ENCODE results near the gene ADAMTS12. TPM values are rescaled to one million over a fixed set of nuclear protein-coding genes. Genes with fewer than 3 reads are reported as not detected.

ADAMTS12 gene
- total and polyA plus RNA-seq, 2 of the 8 experiments (the other 6 are each of a cell fraction or from before 2014, with no cell fraction given) = 6.4 to 12.8 TPM

DNA sequence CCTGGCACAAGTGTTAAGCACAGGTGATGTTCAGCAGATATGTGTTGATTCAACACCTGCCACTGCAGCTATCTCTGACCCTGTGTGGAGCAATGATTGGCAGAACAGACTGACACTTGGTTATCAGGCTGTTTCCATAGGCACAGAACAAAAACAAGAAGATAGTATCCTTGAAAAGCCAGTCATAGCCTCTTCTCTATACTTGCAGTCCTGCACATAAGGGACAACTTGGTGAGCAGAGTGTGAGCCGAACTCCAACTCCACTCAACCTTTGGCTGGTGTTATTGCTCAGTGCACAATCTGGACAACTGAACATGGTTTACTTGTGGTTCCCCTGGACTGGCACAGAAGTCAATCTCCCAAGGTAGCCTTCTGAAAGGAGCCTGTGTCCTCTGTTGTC is 99.2 kb downstream of the ADAMTS12 start:
- no peak overlapping the region for H4K5ac ChIP-seq (ENCODE audit: insufficient read length, low read depth, low read length)
- H3K4me2 ChIP-seq (ENCODE audit: insufficient read depth in 1 of 2, low read depth in 2 of 2, low read length in 2 of 2) = no peak overlapping the region
- H3K56ac ChIP-seq (replicated peaks; ENCODE audit: insufficient read length, low read depth, low read length) = no peak overlapping the region
- H3K18ac ChIP-seq (ENCODE audit: extremely low read depth, low read length) = no peak overlapping the region
- H4K91ac ChIP-seq (replicated peaks; ENCODE audit: insufficient read length, low read length) = no peak overlapping the region
- ChIA-PET CTCF (ENCODE audit: partially characterized antibody) (interaction anchor here (1.3 kb wide), 1 partner anchor 59 kb away, joined by 5 read pairs; no protein-coding TSS in a partner anchor), POLR2A (ENCODE audit: partially characterized antibody) (no interaction called here)
- H3K79me2 ChIP-seq (ENCODE audit: control insufficient read depth in 1 of 2, insufficient read depth in 2 of 2, low read length in 2 of 2) = no peaks in the 10 kb centered on the region
- no peaks in the 10 kb centered on the region for H3K27me3 ChIP-seq (replicated peaks in 1 of 4; ENCODE audit: control insufficient read depth in 3 of 4, extremely low read depth in 1 of 4, insufficient read depth in 3 of 4, low read length in 3 of 4)
- H4K8ac ChIP-seq (ENCODE audit: extremely low read depth, insufficient read depth, low read length) = no peak overlapping the region
- no peak overlapping the region for H3K9ac ChIP-seq (replicated peaks in 1 of 4; ENCODE audit: extremely low read depth in 1 of 4, low read depth in 3 of 4, low read length in 3 of 4)
- H3K27ac ChIP-seq (ENCODE audit: low read depth, low read length) = no peak overlapping the region
- no peak overlapping the region for H2AK5ac ChIP-seq (ENCODE audit: low read depth, low read length)
- H3K79me1 ChIP-seq (ENCODE audit: low read depth, low read length) = no peaks in the 10 kb centered on the region
- no peaks in the 10 kb centered on the region for H3K23me2 ChIP-seq (ENCODE audit: low read depth, low read length)
- DNase-seq (ENCODE audit: low read depth in 1 of 2, low spot score in 2 of 2) (no peak), FAIRE-seq (no peak)
- H3K4ac ChIP-seq (replicated peaks; ENCODE audit: insufficient read length, low read depth, low read length) = no peak overlapping the region
- no peaks in the 10 kb centered on the region for H3K36me3 ChIP-seq (ENCODE audit: control insufficient read depth in 2 of 4, insufficient read depth in 4 of 4, low read length in 3 of 4)
- H2BK20ac ChIP-seq (ENCODE audit: low read length) = no peak overlapping the region
- no peak overlapping the region for H2AFZ ChIP-seq (ENCODE audit: low read length)
- H2BK15ac ChIP-seq (ENCODE audit: low read length) = no peak overlapping the region
- H3K9me3 ChIP-seq (ENCODE audit: insufficient read depth in 2 of 2, low read depth in 1 of 2, low read length in 1 of 2) = no peaks in the 10 kb centered on the region
- no peak overlapping the region for H3K23ac ChIP-seq (ENCODE audit: insufficient read length)
- H3K4me3 ChIP-seq (ENCODE audit: extremely low read depth in 1 of 4, insufficient read depth in 2 of 4, low read depth in 3 of 4, low read length in 4 of 4) = no peak overlapping the region
- H2BK120ac ChIP-seq (replicated peaks; ENCODE audit: low read depth, low read length) = no peak overlapping the region
- H3K4me1 ChIP-seq (replicated peaks in 1 of 4; ENCODE audit: control insufficient read depth in 3 of 4, insufficient read depth in 4 of 4, low read length in 3 of 4) = peaks cover 0 to 5% (median 0%) of the 10 kb centered on the region in 4 experiments; a peak in 2 of 7 replicates
- no peak overlapping the region for H2BK12ac ChIP-seq (ENCODE audit: low read depth, low read length)
- no peak overlapping the region for H2BK5ac ChIP-seq (ENCODE audit: low read depth, low read length)
- H3K14ac ChIP-seq (ENCODE audit: insufficient read length) = no peak overlapping the region
- 94% methylated on average over 1 of the region's 1 CpG; no CpG with 5 or more reads in 1 of the 2 experiments for WGBS, 2 experiments (ENCODE audit: extremely low coverage in 1 of 2, insufficient coverage in 1 of 2, insufficient read length in 1 of 2, insufficient replicate concordance in 2 of 2, low coverage in 1 of 2, low lambda C conversion rate in 2 of 2, missing lambda C conversion rate in 1 of 2)
- TF ChIP-seq, protein P1, sequence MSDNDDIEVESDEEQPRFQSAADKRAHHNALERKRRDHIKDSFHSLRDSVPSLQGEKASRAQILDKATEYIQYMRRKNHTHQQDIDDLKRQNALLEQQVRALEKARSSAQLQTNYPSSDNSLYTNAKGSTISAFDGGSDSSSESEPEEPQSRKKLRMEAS (IDR thresholded peaks at IDR 0.05) = no peak
- no peaks in the 10 kb centered on the region for H4K20me1 ChIP-seq (replicated peaks in 1 of 2; ENCODE audit: control insufficient read depth in 1 of 2, insufficient read depth in 2 of 2, low read length in 2 of 2)

Measured in H1 (cell line).